Right renal pelvis (tissue), 4 donors: ENCODE results near the gene STK32A. TPM values are rescaled to one million over a fixed set of nuclear protein-coding genes. Genes with fewer than 3 reads are reported as not detected.

ENCODE experiments used
- DNase-seq, 4 donors: peaks; one replicate each; pipeline ENCODE4 v3.0.0-alpha.2; 2013; ENCODE audit warnings: low read depth in 4 of 4, low spot score in 3 of 4, missing footprints in 1 of 4
- polyA plus RNA-seq, 4 donors: library from polyadenylated mRNA; unstranded; fragments of 120-200 nt; gene quantifications; one replicate each; pipeline ENCODE4 v1.2.1, GENCODE V29; 2013; ENCODE audit not compliant: insufficient read length in 4 of 4

Gene STK32A
- polyA plus RNA-seq, 4 donors: 11.3 to 13.7 (median 13.1) TPM

DNA sequence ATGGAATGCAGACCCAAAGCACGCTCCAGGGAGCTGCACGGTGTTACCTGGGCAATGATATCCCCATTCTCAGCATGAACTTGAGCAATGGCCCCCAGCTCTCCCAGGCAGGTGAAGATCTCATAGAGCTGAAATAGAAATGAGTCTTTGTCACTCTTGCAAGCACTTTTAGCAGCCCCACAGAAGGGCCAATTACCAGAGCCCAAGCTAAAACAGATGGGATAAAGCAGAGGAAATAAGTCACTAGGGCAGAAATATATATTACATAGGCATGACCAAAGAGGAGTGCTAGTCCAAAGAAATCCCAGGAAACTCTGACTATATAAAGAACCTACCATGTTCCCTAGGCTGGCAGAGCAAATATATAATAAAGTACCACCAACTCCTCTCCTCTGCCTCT lies 177.7 kb downstream of the STK32A start:
- DNase-seq: no peak

DNA sequence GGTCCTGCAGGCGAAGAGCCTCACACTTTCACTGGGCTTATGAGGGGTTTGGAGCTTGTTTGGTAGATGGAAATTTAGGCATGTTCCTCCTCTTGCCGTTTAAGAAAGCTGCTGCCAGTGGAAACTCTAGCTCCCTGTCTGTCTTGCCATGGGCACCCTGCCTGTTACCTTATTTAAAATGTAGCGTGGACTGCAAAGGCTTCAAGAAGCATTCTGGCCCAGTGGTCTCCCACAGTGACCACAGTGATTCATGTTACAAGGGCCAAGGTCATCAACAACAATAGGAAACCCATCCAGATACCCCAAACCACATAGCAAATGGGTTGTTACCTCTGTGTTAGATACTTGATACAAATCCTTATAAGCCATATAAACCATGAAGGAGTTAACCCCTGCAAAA lies 178.4 kb downstream of the STK32A start:
- DNase-seq: no peak

DNA sequence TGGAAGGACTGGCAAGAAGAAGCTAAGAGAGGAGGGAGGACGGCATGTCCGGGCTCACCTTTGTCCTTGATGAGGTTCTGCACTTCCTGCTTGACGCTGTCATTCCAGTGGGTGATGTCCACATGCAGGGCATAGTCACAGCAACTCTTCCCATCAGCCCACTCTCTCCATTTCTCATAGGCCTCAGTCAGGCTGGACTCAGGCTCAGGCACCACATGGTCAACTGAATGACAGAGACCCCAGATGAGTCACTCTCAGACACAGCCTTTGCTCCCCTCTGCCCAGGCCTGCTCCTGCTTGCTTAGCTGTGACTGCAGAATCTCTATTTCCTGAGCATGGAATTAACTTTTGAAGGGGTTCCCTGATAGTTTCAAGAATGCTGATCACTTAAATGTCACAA lies 180.8 kb downstream of the STK32A start:
- DNase-seq: no peak

DNA sequence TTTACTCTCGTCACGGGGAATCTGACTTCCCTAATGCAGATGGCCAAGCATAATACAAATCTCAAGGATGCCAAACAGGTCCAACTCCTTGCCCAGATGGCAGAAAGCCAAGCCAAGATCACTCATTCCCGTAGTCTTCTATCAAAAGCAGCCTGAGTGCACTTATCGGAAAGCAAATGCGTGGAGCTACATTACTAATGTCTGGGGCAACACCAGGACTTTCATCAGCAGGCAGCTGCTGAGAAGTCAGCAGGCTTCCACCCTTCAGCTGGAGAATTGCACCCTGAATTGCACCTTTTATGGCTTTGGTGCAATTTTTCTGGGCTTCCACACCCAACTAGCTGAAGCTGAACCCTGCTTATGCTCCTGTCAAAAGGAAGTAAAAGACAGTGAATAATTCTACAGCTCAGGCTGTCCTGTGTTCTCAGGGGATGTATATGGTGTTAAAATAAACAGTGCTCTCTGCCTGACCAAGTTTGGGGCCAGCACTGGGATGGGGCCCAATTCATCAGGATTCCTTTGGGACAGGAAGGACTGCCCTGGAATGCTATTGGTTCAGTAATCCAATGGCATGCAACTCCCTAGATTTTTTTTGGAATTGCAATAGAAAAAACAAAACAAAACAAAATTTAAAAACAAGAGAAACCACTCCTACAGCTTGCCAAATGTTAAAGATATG lies 182.4 kb downstream of the STK32A start:
- no peak for DNase-seq

DNA sequence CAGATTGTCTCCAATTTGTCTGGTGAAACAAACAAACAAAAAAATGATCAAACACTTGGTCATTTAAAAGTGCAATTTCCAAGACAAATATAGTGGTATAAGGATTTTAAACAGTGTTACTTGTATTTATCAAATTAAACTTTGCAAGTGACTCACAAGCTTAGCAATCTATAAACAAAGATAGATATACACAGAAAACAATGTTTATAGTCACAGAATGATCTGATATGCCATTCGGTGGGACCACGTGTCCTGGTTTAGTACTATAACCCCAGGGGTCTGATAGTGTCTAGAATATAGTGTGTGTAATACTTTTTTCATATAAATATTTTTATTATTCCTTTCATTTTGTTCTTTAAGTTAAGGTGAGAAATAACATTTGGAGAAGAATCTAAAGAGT lies 183.8 kb downstream of the STK32A start:
- no peak for DNase-seq

DNA sequence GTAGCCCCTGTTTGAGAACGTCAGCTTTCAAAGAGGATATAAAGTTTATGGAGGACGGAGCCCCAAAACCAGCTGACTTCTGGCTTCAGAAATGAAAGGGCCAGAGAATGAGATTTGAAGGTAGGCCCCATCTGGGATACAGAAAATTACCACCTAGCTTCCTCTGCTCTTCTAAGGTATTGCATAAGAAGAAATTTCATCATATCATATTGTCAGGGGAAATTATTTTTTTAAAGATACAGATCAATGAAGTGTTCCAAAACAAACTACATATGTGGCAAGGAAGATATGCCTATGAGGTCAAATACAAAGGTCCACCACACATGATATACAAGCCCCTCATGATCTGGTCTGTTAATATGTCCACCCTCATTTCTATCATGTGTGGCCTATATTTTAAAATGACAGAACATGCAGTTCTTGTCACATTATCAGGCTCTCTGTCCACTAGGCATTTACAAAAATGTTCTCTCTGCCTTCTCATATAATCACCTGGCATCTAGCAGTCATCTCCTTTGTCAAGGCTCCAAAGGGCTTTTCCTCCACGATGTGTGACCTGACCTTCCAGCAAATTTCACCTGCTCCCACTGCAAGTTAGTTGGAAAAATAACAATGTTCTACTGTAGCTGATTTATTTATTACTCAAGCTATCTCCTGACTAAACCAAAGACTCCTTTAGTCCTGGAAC lies 192.0 kb downstream of the STK32A start:
- no peak for DNase-seq

DNA sequence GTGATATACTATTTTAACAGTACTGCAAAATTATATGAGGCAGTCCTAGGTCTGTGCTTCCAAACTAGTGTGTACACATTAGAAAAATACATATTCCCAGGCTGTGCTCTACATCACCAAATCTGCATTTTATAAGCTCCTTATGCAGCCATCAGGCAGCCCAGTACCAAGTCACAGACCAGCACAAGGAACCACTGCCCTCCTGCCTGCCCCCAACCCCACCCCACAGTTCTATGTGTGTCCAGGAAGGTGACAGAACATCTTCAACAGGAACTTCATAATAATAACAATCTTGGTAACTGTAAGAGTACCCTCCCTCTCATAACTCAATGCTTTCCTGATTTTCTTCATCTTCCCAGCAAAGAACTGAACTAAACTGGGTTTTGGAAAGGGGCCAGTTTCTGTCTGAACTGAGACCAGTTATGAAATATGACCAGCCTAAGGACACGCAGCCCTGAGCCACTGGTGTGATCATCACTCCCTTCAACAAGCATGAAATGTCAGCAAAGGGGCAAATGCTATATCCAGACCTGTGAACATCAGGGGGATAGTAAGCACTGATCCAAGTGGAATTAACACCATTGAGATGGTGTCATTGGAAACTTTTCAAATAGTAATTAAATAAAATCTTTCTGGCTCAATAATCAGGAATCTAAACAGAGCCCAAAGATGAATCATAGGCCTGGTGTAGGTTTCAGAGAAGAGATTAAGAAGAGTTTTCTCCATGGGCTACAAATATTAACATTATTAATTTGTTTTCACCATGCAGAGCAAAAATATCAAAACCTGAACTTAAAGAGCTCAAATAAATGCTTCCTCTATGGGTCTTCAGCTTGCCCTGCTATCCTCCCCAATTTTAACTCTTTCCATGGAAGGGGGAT lies 192.9 kb downstream of the STK32A start:
- no peak for DNase-seq

DNA sequence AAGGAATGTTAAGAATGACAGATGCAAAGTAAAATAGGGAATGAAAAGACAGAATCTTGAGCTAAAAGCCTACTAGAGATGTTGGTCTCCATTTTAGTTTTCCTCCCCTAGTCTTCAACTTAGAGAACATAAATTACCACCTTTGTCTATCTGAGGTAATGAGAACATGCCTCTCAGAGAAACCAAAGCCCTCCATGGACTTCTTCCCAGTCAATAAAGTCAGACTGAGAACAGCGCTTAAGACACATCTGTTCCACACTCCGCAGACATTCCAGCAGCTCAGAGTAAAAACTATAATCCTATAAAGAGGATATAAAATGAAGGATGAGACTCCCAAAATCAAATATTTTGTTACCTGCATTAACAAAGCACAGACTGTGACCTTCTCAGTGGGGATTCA lies 195.8 kb downstream of the STK32A start:
- no peak for DNase-seq

DNA sequence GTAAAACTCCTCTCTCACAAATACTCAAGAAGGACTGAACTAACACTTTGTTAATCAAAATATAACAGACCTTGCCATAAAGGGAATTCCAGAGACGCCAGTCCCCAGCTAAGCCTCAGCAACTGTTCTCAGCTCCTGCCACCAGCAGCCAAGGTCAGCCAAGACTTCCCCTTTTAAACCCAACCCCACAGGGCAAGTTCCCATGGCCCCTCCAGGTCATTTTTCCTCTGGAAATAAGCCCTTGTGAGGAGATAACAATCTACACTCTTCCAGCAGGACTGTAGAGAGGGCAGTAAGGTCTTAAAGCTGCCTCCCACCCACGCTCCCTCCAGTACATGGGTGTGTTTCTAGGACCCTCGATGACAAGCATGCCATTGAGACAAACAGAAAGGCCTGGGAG lies 196.8 kb downstream of the STK32A start:
- no peak for DNase-seq

DNA sequence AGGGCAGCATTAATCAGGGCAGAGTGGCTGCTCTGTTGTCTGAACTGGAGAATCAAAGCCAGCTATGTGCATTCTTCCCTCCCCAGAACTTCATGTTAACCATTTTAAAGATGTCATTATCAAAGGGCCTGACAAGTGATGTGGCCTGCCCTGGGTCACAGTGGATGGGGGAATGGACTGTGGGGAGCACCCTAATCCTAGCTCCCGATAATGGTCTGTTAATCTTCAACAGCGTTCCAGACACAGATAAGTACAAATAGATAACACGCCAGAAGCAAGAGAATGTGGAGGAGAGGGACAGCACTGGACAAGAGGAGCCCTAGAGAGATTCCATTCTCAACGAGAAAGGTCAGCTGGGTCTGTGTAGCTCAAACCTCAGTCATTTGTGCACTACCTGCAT lies 197.5 kb downstream of the STK32A start:
- no peak for DNase-seq

DNA sequence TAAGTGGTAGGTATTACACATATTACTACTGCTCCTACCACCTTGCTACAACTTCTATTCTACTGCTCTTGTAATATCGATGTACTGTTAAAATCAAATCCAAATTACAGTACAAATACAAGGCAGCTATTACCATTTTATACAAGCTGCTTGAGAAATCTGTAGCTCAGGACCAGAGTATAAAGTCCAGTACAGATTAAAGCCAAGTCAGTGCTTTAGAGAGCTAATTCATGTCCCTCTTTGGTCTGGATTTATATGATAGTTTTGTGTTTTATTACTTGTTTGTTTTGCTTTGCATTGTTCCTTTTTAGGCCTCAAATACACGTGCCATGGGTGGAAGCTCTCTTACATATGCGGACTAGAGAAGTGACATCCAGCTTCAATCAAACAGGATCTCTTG lies 199.2 kb downstream of the STK32A start:
- DNase-seq: no peak

DNA sequence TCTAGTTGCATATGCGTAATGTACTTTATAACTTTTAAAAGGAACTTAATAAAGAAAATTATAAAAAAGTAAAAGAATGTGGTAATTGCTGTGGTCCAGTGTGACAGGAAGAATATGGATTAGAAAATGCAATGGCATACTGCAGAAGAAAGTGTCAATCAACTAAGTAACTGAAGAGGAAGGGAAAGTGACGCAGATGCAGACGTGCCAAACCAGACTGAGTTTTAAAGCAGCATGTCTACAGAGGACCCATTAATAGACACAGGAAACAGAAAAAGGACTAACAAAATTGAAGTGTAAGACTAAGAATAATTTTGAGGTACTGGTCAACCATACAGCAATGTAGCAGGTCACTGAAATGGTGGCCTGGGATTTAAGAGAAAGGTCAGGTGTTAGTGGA lies 201.8 kb downstream of the STK32A start:
- DNase-seq: no peak

DNA sequence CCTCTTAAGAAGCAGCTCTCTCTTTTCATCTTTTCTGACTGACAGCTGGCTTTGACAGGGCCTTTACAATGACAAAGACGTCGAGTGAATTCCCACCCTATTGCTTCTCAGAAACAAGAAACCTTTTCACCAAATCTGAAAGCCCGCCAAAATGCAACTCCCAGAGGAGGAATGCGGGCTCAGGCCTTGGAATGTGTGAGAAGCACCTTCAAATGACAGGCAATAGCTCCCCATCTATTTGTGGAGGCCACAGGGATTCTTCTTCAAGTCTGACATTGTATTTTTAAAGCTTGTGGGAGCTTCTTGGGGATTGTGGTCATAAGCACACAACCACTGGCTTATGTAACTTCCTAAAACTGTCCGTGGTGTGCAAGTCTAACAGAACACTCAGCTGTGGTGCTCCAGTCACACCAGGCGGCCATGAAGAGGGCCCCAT lies 202.4 kb downstream of the STK32A start:
- no peak for DNase-seq
